ENCODE results near the gene ACAA2.

The ACAA2 gene

DNA sequence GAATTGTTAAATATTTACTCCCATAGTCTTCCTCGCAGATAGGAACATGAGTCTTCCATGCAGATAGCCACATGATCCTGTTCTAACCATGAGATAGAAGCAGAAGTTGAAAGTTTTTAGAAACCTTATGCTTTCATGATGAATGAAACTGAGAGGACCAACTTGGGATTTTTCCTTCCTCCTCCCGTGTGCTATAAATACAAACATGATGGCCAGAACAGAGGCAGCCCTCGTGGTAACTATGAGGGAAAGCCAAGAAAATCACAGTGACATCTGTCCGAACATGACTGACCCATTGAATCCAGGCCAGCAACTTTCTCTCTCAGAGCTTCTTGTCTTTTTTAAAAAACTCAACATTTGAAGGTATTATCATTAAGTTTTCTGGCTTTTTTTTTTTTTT is 78.5 kb downstream of the ACAA2 start:
- DNase-seq = no peak

DNA sequence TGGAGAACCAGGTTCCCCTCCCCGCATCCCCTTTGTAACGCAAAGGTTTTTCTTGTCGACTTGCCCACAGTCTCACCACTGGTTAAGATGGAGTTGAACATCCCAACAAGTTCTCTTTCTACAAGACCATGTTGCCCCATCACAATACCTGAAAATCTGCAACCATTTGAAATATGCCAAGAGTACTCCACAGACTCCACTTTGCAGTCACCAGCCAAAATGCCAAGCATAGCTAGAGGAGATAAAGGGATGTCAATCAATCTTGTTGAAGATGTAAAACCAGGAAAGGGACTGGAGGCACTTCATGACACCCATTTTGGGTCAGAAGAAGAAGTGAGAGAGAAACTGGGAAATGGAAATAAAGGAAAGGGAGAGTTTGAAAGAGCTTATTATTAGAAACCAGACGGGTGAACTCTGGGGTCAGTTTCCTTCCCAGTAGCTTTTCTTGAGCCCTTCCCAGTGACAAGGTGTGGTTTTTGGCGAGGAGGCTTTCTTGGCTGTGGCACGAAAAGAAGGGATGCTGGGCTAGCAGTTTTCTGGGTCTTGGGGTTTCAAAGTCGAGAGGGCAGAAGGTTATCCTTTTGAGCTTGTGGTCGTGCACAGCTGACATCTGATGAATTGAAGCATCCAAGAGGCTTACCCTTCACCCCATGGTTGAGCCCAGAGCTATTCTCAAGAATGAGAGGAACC is 79.3 kb downstream of the ACAA2 start:
- DNase-seq = no peak

DNA sequence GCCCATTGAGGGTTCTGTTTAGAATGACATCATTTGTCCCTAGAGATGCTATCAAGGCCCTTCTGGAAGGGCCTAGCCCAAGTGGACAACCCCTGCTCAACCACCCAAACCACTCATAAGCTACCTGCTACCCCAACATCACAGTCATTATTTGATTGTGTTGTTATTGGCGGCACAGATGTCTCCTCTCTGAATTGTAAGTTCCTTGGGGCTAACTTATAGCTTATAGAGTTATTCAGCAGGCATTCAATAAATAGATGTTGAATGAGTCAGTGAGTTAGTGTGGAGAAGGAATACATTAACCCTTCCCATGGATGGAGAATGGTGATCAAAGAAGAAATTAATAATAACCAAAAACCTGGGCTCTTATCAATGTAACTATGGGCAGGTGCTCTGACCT is 80.0 kb downstream of the ACAA2 start:
- DNase-seq = no peak
